Common myeloid progenitor, CD34-positive (primary cell): ENCODE results near the gene SLC9A6. TPM values are rescaled to one million over a fixed set of nuclear protein-coding genes. Genes with fewer than 3 reads are reported as not detected.

ENCODE experiments used
- CTCF ChIA-PET: fragments of 350-600 bp; sonication (Branson Sonifier 250); formaldehyde crosslinking; loops from one replicate; lab custom pipeline; 2021; ENCODE audit warnings: antibody characterized with exemption; lab: Charles Lee
- POLR2A ChIA-PET: fragments of 350-600 bp; sonication (Branson Sonifier 250); formaldehyde crosslinking; loops from one replicate; lab custom pipeline; 2021; ENCODE audit warnings: antibody characterized with exemption; lab: Charles Lee
- DNase-seq, 3 donors: peaks; one replicate each; pipeline versions ENCODE4 v3.0.0 to v3.0.0-alpha.2; 2013
- H3K27ac ChIP-seq, 2 experiments: 1 replicate in 1 of 2; 2 replicates in 1 of 2; pipeline ENCODE4 v1.7.0; 2013; ENCODE audit warnings: inconsistent platforms in 2 of 2, low read length in 2 of 2, mild to moderate bottlenecking in 2 of 2, low read depth in 1 of 2, moderate library complexity in 1 of 2; ENCODE audit not compliant: severe bottlenecking in 2 of 2, insufficient read depth in 1 of 2, poor library complexity in 1 of 2
- H3K27me3 ChIP-seq, 5 experiments: replicated peaks in 2 of 5; 1 replicate in 3 of 5; 2 replicates in 2 of 5; pipeline versions ENCODE4 v1.6.1 to v1.7.0; 2013; ENCODE audit warnings: low read length in 4 of 5, mild to moderate bottlenecking in 2 of 5, moderate library complexity in 2 of 5, inconsistent platforms in 1 of 5; ENCODE audit not compliant: insufficient read depth in 5 of 5, control insufficient read depth in 4 of 5
- H3K36me3 ChIP-seq, 4 experiments: 1 replicate in 2 of 4; 2 replicates in 2 of 4; pipeline versions ENCODE4 v1.6.1 to v1.7.0; 2013; ENCODE audit warnings: low read length in 3 of 4, control low read depth in 1 of 4, mild to moderate bottlenecking in 1 of 4; ENCODE audit not compliant: control insufficient read depth in 4 of 4, insufficient read depth in 4 of 4
- H3K4me1 ChIP-seq, 4 experiments: 1 replicate in 3 of 4; 2 replicates in 1 of 4; pipeline versions ENCODE4 v1.6.1 to v1.7.1; 2013; ENCODE audit warnings: low read length in 3 of 4, mild to moderate bottlenecking in 3 of 4, control low read depth in 1 of 4, inconsistent platforms in 1 of 4, moderate library complexity in 1 of 4; ENCODE audit not compliant: control insufficient read depth in 4 of 4, insufficient read depth in 4 of 4; ENCODE audit errors: control extremely low read depth in 1 of 4
- H3K4me3 ChIP-seq, 7 experiments: 1 replicate in 4 of 7; 2 replicates in 3 of 7; pipeline versions ENCODE4 v1.5.1 to v1.7.0; 2013; ENCODE audit warnings: mild to moderate bottlenecking in 7 of 7, low read length in 6 of 7, moderate library complexity in 6 of 7, inconsistent platforms in 2 of 7, low read depth in 2 of 7, control low read depth in 1 of 7; ENCODE audit not compliant: insufficient read depth in 4 of 7, control insufficient read depth in 1 of 7; ENCODE audit errors: extremely low read depth in 1 of 7
- H3K9me3 ChIP-seq, 5 experiments: 1 replicate in 4 of 5; 2 replicates in 1 of 5; pipeline versions ENCODE4 v1.6.1 to v1.7.1; 2013; ENCODE audit warnings: low read length in 4 of 5, mild to moderate bottlenecking in 2 of 5, inconsistent platforms in 1 of 5, low read depth in 1 of 5, moderate library complexity in 1 of 5; ENCODE audit not compliant: control insufficient read depth in 4 of 5, insufficient read depth in 2 of 5; ENCODE audit errors: control extremely low read depth in 1 of 5
- WGBS: methylation state at CpG from one replicate; pipeline ENCODE4 v1.1.5; 2013; ENCODE audit not compliant: insufficient coverage; 5-methylcytosine and 5-hydroxymethylcytosine counted together
- polyA plus RNA-seq: library from polyadenylated mRNA; unstranded; fragments of 120-200 nt; gene quantifications from one replicate; pipeline ENCODE4 v1.2.1, GENCODE V29; 2013

Gene SLC9A6
- 8.8 TPM for polyA plus RNA-seq

DNA sequence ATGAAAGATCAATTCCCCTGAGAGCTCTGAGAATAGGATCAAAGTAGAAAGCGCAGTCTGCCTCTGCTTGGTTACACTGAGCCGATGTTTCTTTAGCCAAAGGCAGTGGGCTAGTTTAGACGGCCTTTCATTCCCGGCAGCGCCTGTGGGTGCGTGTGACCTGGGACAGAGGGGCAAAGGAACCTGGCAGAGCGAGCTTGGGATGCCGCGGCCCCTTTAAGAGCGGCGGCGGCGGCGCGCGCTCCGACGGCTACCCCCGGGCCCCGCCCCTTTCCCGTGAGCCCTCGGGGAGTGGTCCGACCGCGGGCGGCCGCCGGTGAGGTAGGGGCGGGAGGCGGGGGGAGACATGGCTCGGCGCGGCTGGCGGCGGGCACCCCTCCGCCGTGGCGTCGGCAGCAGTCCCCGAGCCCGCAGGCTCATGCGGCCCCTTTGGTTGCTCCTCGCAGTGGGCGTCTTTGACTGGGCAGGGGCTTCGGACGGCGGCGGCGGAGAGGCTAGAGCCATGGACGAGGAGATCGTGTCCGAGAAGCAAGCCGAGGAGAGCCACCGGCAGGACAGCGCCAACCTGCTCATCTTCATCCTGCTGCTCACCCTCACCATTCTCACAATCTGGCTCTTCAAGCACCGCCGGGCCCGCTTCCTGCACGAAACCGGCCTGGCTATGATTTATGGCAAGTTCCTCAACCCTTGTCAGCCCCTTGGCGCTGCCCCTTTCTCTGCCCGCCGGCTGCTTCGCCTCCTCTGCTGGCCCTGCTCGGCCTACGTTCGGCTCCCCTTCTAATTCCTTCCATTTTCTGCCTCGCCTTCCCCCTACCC is at the start of gene SLC9A6:
TSS of gene SLC9A6 (plus strand) at position 279 of the 816 bp plus-strand sequence. CDS start at position 503, 224 bp downstream.
- 38% methylated on average over 58 of the region's 68 CpGs for WGBS
- peak; percentile 49 to 83 (median 75) for DNase-seq
- Histone ChIP-seq H3K27me3 (no peaks in the 10 kb centered on the region), H3K4me1 (peaks cover 11 to 35% (median 18%) of the 10 kb centered on the region in 4 experiments), H3K36me3 (no peaks in the 10 kb centered on the region), H3K9me3 (no peaks in the 10 kb centered on the region), H3K4me3 (peak within 1 kb of the TSS; percentile 65 to 88 (median 77)), H3K27ac (peak within 1 kb of the TSS in 1 of 2 experiments; percentile 76)
- ChIA-PET POLR2A (interaction anchor here (0.6 to 0.7 kb wide), 2 partner anchors 9 to 11 kb away, joined by 3 read pairs; no protein-coding TSS in a partner anchor), CTCF (interaction anchor here (0.6 kb wide), 1 partner anchor 447 kb away, joined by 3 read pairs; no protein-coding TSS in a partner anchor)

DNA sequence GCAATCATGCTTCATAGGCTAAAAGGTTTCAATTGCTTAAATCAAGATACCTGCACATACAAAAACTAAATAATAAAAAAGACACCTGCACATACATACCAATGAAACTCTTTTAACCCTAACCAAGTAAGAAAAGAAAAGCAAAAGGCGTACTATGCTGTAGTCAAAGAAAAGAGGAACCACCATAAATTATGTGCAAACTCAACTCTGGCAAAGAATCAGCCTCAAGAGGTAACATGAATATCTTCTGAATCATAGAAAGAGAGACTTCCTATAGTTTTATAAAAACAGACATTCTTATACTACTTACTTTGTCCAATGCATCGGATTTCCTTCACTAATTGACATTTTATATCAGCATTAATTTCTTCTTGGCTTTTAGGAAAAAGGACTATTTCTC is 40.7 kb upstream of the SLC9A6 start:
- ChIA-PET CTCF (no interaction called here), POLR2A (no interaction called here)
- H3K27me3 ChIP-seq, result no peaks in the 10 kb centered on the region
- H3K4me3 ChIP-seq, result no peak overlapping the region
- H3K36me3 ChIP-seq, result no peaks in the 10 kb centered on the region
- no peak overlapping the region for H3K27ac ChIP-seq
- H3K9me3 ChIP-seq, result peaks cover 0 to 3% (median 0%) of the 10 kb centered on the region in 5 experiments
- DNase-seq, result peak; percentile 12 to 73 (median 66)
- peaks cover 0 to 7% (median 0%) of the 10 kb centered on the region in 4 experiments for H3K4me1 ChIP-seq
- WGBS, result 14% methylated on average over 1 of the region's 2 CpGs

DNA sequence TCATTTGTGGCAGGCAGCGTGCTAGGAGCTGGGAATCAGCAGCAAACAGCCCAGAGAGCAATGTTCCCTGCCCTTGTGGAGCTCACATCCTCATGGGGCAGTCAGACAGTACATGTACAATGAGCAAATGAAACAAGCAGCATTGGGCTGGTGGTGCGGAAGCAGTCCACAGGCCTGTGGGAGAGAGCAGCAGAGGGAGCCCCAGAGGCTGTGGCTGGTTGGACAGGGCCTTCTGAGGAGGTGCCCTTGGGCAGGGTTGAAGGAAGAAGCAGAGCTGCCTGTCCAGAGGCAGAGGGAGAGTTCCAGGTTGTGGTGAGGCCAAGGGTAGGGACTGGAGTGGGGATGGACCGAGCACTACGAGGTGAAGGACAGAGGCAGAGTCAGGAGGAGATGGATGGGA is 33.9 kb upstream of the SLC9A6 start:
- H3K4me3 ChIP-seq, result no peak overlapping the region
- no peaks in the 10 kb centered on the region for H3K36me3 ChIP-seq
- H3K9me3 ChIP-seq, result no peaks in the 10 kb centered on the region
- ChIA-PET CTCF (no interaction called here), POLR2A (no interaction called here)
- no peaks in the 10 kb centered on the region for H3K27me3 ChIP-seq
- 66% methylated on average over 4 of the region's 4 CpGs for WGBS
- H3K4me1 ChIP-seq, result no peaks in the 10 kb centered on the region
- H3K27ac ChIP-seq, result no peak overlapping the region
- no peak for DNase-seq

DNA sequence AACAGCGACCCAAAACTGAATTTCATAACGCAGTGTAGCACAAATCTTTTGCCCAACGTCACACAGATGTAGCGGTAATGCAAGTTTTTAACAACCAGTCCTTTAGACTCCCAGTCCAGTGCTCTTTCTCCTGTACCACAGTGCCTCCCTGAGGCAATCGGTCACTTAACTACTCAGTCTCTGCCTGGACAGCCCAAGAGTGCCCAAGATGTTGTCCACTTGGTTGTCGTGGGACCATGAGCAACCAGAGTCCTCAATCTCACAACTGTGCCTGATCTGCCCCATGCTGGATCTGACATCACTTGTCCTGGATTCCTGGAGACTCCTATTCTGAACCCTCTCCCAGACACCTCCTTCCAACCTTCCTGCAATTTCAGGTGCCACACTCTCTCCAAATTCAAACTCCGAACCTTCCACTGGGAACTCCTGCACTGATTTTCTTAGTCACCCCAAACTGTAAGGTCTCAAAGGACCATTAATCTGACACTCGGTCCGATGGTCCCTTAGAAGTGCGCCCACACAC is 12.1 kb upstream of the SLC9A6 start:
- H3K27me3 ChIP-seq, result no peaks in the 10 kb centered on the region
- no peaks in the 10 kb centered on the region for H3K36me3 ChIP-seq
- peak overlapping the region; percentile 72 to 93 (median 84) for H3K4me3 ChIP-seq
- peak overlapping the region; percentile 85 to 94 for H3K27ac ChIP-seq
- POLR2A ChIA-PET, result interaction anchor here (0.5 kb wide), 1 partner anchor 487 kb away, joined by 5 read pairs; no protein-coding TSS in a partner anchor
- CTCF ChIA-PET, result interaction anchor here (0.8 kb wide), 1 partner anchor 11 kb away, joined by 3 read pairs; no protein-coding TSS in a partner anchor
- H3K9me3 ChIP-seq, result no peaks in the 10 kb centered on the region
- peaks cover 6 to 17% (median 11%) of the 10 kb centered on the region in 4 experiments for H3K4me1 ChIP-seq
- DNase-seq, result no peak
- 37% methylated on average over 10 of the region's 10 CpGs for WGBS

DNA sequence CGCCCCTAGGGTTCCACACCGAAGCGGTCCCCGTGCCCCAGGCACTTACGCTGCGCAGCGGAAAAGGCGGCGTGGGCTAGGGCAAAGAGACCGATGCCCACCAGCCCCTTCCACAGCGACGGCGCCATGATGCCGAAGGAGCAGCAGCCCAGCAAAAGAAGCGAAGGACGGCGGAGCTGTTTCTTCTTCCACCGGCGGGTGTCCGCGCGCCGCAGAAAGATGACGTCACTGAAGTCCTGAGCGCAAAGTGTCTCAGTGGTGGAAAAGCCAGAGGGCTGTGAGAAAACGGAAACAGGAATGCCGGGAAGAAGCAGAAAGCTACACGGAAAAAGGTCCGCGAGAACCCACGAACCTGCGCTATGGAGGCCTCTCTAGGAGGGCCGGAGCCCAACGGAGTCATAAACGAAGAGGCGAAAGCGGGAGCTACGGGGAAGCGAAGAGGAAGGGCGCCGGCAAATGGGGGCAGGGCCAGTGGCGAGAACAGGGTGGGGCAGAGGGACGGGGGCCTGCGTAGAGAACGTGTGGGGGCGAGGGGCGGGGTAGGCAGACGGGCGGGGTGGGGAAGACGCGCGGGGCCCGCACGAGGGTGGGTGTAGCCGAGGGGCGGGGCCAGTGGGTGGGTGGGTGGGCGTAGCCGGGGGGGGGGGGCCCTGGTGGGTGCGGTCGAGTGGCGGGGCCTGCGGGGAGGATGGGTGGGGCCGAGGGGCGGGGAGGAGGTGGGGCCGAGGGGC is 11.5 kb upstream of the SLC9A6 start, which contains the start of gene MMGT1:
TSS of gene MMGT1 (minus strand) at position 441 of the 731 bp plus-strand sequence. CDS start at position 128, 313 bp downstream.
- 48% methylated on average over 36 of the region's 65 CpGs for WGBS
- DNase-seq, result peak; percentile 89 to 95 (median 94)
- no peaks in the 10 kb centered on the region for H3K27me3 ChIP-seq
- H3K36me3 ChIP-seq, result no peaks in the 10 kb centered on the region
- no peaks in the 10 kb centered on the region for H3K9me3 ChIP-seq
- peak within 1 kb of the TSS; percentile 72 to 93 (median 84) for H3K4me3 ChIP-seq
- CTCF ChIA-PET, result interaction anchor here (0.8 to 1.2 kb wide), 2 partner anchors 10 to 189 kb away, joined by 3 read pairs; no protein-coding TSS in a partner anchor
- peaks cover 6 to 17% (median 11%) of the 10 kb centered on the region in 4 experiments for H3K4me1 ChIP-seq
- H3K27ac ChIP-seq, result peak within 1 kb of the TSS; percentile 85 to 94
- POLR2A ChIA-PET, result interaction anchor here (1.1 kb wide), 1 partner anchor 11 kb away, joined by 3 read pairs; no protein-coding TSS in a partner anchor

DNA sequence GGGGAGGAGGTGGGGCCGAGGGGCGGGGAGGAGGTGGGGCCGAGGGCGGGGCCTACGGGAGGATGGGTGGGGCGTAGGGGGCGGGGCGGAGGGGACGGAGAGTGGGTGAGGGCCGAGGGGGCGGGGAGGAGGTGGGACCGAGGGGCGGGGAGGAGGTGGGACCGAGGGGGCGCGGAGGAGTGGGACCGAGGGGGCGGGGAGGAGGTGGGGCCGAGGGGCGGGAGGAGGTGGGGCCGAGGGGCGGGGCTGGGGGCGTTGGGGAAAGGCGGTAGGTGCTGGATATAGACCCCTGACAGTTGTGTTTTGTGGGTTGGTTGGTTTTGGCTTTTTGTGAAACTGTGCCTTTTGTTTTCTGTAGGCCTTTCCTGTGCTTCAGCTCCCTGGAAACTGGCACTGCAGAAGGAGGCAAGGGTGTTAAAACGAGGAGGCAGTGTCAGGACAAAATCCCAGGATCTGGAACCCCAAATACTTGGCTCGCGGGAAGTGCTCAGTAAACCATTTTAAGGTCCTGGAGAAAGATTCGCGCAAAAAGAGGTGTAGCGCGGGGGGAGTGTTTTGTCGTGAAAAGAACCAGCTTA is 10.9 kb upstream of the SLC9A6 start:
- CTCF ChIA-PET, result interaction anchor here (1.1 to 1.8 kb wide), 3 partner anchors 13 to 235 kb away, joined by 3 to 6 read pairs (median 3); no protein-coding TSS in a partner anchor
- Histone ChIP-seq H3K27me3 (no peaks in the 10 kb centered on the region), H3K4me1 (peaks cover 6 to 17% (median 11%) of the 10 kb centered on the region in 4 experiments), H3K4me3 (peak overlapping the region in 6 of 7 experiments; percentile 46 to 81 (median 59)), H3K27ac (peak overlapping the region in 1 of 2 experiments; percentile 61), H3K36me3 (no peaks in the 10 kb centered on the region), H3K9me3 (no peaks in the 10 kb centered on the region)
- POLR2A ChIA-PET, result interaction anchor here (1.0 to 1.1 kb wide), 2 partner anchors 10 to 11 kb away, joined by 3 read pairs; partner anchors contain the start of gene SLC9A6
- 34% methylated on average over 7 of the region's 32 CpGs for WGBS
- peak; percentile 63 to 80 (median 79) for DNase-seq
